Right hindlimb (tissue), 1 donor: ENCODE data around the gene KDM3B.
A peak's percentile ranks its signal among the peaks of the same experiment; 100 is the strongest.
"Not testable (repeated sequence)": the region's sequence is repeated elsewhere in the genome, so short reads cannot be mapped to it uniquely, and the experiment has no call there.

Source experiments
- DNase-seq: peaks from one replicate; pipeline ENCODE4 v3.0.0-alpha.2; 2018

KDM3B gene

DNA sequence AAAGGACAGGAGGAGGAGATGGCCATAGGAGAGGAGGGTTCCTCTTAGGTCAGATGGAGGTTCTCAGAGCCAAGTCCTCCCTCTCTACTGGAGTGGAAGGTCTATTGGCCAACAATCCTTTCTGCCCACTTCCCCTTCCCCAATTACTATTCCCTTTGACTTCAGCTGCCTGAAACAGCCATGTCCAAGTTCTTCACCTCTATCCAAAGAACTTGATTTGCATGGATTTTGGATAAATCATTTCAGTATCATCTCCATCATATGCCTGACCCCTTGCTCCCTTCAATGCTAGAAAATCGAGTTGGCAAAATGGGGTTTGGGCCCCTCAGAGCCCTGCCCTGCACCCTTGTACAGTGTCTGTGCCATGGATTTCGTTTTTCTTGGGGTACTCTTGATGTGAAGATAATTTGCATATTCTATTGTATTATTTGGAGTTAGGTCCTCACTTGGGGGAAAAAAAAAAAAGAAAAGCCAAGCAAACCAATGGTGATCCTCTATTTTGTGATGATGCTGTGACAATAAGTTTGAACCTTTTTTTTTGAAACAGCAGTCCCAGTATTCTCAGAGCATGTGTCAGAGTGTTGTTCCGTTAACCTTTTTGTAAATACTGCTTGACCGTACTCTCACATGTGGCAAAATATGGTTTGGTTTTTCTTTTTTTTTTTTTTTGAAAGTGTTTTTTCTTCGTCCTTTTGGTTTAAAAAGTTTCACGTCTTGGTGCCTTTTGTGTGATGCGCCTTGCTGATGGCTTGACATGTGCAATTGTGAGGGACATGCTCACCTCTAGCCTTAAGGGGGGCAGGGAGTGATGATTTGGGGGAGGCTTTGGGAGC, 115.9 kb downstream of the KDM3B start:
- DNase-seq = peak; percentile 38

DNA sequence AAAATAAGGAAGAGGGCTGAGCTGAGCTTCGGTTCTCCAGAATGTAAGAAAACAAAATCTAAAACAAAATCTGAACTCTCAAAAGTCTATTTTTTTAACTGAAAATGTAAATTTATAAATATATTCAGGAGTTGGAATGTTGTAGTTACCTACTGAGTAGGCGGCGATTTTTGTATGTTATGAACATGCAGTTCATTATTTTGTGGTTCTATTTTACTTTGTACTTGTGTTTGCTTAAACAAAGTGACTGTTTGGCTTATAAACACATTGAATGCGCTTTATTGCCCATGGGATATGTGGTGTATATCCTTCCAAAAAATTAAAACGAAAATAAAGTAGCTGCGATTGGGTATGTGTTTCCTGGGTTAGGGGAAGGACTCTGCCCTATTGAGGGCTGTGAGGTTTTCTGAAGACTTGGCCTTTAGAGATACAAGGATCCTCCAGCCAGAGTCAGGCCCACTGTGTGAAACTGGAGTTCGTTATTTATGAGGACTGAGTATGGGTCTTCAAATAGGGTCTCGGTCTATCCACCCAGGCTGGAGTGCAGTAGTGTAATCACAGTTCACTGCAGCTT, 116.6 kb downstream of the KDM3B start:
- no peak for DNase-seq

DNA sequence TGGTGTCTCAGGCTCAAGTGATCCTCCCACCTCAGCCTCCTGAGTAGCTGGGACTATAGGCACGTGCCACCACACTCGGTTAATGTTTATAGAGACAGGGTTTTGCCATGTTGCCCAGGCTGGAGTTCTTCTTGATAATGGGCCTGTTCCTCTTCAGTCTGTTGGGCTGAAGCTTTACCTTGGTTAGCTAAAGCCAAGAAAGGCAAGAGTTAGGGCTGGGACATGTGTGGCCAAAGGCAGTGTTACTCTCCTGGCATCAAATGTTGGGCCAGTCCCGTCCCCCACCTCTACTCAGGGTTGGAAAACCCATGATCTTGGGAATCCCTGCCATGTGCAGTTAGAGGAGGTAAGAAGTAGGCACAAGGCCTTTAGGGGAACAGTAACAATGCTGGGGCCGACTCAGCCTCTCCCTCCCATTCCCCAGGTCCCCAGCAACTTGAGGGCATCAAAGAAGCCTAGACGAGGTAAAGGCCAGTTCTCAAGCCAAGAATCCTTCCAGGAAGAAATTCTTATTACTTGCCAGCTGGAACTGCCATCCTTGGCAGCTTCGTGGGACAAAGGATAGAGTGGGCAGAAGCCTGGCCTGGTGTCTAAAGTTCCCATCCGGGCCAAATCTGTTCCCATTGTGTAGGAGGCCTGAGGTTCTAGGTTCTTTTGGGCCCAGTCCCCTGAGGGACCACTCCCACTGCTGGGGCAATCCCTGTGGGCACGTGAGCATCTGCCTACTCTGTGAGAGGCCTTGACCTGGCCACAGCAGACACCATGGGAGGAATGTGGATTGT, 117.2 kb downstream of the KDM3B start:
- peak; percentile 89 for DNase-seq

DNA sequence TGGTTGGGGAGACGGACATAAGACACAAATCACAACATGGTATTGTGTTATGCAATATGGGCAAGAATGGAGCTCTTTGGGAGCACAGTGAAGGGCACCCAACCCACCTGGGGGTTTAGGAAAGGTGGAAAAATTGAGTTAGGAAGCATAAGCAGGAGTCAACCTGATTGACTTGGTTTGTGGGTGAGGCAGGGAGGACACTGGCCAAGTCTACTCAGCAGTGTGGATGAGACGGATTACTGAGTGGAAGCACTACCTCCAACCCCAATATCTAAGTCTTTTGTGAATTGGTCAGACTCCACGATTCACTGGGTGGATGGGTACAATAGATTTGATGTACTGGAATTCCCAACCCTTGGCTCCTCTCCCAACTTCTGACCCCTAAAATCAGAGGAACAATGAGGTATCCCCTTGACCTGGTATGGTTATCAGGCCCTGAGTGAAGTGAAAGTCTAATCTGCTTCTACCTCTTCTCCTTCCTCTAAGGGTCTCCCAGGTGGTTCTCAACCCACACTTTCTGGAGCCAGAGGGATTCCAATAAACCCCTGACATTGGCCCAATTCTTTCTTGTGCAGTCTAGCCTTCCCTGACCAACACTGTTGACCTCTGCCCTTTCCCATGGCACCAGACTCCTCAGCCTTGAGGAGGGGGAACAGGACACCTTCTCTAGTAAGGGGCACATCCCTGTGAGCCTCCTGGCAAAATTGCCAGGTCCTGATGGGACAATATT, 118.0 kb downstream of the KDM3B start:
- peak; percentile 72 for DNase-seq

DNA sequence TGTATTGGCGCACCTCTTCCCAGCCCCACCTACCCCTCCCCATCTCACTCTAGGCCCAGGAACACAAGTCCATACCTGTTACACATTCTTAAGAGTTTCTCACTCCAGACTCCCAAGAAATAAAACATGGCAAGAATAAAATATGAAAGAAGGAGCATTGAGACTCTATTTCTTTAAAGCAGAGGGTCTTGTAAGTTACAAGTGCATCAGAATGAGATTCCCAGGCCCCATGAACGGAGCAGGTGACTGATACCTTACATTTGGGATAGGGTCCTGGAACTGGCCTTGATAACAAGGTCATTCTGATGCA, 118.5 kb downstream of the KDM3B start:
- DNase-seq = no peak

DNA sequence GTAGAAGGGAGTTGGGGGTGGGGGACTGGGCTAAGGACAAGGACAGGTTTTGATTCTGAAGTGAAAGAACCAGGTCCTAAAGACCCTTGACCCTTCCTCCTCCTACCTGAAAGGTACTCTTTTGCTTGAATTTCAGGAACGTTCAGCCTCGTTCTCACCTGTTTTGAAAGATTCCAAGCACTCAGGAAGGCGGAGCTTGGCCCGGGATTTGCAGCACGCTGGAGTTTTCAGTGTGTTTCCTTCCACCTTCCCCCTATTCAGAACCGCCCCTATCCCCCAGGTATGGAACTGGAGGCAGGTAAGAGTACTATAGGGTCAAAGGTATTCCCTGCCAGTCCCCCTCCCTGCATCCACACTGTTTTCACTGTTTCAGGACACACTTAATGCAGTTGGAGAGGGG, 119.9 kb downstream of the KDM3B start:
- no peak for DNase-seq

DNA sequence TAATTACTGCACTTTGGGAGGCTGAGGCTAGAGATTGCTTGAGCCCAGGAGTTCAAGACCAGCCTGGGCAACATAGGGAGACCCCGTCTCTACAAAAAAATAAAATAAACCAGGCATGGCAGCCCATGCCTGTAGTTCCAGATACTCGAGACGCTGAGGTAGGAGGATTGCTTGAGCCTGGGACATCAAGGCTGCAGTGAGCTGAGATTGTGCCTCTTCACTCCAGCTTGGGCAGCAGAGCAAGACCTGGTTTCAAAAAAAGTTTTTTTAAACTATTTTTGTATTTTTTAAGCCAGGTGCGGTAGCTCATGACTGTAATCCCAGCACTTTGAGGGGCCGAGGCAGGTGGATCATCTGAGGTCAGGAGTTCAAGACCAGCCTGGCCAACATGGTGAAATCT, 120.7 kb downstream of the KDM3B start:
- DNase-seq = not testable (repeated sequence)

DNA sequence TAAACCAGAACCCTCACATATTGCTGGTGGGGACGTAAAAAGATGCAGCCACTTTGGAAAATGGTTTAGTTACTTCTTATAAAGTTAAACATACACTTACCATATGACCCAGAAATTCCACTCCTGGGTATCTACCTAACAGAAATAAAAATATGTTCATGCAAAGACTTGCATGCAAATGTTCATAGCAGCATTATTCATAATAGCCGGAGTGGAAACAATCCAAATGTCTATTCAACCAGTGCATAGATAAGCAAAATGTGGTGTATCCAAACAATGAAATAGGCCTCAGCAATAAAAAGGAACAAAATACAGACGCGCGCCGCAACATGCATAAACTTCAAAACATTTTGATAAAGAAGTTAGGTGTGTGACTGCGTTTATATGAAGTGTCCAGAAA, 124.4 kb downstream of the KDM3B start:
- no peak for DNase-seq

DNA sequence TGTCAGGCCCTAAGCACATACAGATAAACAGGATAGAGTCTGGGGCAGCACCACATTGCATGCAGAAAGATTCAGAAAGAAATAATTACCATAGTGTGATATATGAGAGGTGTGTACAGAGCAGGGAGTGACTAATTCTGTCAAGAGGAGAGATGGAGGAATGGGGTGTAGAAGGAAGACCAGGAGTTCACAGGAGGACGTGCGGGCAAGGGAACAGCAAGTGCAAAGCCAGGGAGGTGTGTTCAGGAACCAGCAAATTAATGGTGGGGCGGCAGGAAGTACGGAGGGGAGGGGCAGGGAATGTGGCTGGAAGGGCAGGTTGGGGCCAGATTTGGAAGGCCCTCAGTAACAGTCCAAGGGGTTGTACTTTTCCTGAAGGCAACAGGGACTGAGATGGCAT, 130.2 kb downstream of the KDM3B start:
- DNase-seq = no peak
